ENCODE measurements around the gene SH3PXD2A. TPM values are rescaled to one million over a fixed set of nuclear protein-coding genes. Genes with fewer than 3 reads are reported as not detected.
"Not testable (repeated sequence)": the region's sequence is repeated elsewhere in the genome, so short reads cannot be mapped to it uniquely, and the experiment has no call there.

The SH3PXD2A gene
- total RNA-seq, 1 donor, result 58.3 TPM

GRCh38 chr10:103762162-103762561 is 93.2 kb downstream of the SH3PXD2A start:
- TF ChIP-seq, protein P1, sequence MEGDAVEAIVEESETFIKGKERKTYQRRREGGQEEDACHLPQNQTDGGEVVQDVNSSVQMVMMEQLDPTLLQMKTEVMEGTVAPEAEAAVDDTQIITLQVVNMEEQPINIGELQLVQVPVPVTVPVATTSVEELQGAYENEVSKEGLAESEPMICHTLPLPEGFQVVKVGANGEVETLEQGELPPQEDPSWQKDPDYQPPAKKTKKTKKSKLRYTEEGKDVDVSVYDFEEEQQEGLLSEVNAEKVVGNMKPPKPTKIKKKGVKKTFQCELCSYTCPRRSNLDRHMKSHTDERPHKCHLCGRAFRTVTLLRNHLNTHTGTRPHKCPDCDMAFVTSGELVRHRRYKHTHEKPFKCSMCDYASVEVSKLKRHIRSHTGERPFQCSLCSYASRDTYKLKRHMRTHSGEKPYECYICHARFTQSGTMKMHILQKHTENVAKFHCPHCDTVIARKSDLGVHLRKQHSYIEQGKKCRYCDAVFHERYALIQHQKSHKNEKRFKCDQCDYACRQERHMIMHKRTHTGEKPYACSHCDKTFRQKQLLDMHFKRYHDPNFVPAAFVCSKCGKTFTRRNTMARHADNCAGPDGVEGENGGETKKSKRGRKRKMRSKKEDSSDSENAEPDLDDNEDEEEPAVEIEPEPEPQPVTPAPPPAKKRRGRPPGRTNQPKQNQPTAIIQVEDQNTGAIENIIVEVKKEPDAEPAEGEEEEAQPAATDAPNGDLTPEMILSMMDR (IDR thresholded peaks at IDR 0.05; ENCODE audit: insufficient read depth, low read depth, low read length), result no peak
- no peak for DNase-seq (ENCODE audit: low read depth)
- H3K4me3 ChIP-seq (ENCODE audit: low read depth, low read length), result no peak overlapping the region

- TF ChIP-seq, protein P1 (IDR thresholded peaks at IDR 0.05; ENCODE audit: insufficient read depth, low read depth, low read length), result no peak
- no peak for DNase-seq (ENCODE audit: low read depth)
- no peak overlapping the region for H3K4me3 ChIP-seq (ENCODE audit: low read depth, low read length)
These were observed 94.1 kb downstream of the SH3PXD2A start for GRCh38 chr10:103761075-103761920.

DNA sequence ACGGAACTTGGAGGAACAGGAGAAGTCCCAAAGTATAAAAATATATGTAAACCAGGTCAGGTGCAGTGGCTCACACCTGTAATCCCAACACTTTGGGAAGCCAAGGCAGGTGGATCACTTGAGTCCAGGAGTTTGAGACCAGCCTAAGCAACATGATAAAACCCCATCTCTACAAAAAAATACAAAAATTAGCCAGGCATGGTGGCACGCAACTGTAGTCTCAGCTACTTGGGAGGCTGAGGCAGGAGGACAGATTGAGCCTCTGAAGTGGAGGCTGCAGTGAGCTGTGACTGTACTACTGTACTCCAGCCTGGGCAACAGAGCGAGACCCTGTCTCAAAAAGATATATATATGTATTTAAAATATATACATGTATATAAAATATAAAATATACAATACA is 95.1 kb downstream of the SH3PXD2A start:
- not testable (repeated sequence) for DNase-seq (ENCODE audit: low read depth); H3K4me3 ChIP-seq (ENCODE audit: low read depth, low read length)

DNA sequence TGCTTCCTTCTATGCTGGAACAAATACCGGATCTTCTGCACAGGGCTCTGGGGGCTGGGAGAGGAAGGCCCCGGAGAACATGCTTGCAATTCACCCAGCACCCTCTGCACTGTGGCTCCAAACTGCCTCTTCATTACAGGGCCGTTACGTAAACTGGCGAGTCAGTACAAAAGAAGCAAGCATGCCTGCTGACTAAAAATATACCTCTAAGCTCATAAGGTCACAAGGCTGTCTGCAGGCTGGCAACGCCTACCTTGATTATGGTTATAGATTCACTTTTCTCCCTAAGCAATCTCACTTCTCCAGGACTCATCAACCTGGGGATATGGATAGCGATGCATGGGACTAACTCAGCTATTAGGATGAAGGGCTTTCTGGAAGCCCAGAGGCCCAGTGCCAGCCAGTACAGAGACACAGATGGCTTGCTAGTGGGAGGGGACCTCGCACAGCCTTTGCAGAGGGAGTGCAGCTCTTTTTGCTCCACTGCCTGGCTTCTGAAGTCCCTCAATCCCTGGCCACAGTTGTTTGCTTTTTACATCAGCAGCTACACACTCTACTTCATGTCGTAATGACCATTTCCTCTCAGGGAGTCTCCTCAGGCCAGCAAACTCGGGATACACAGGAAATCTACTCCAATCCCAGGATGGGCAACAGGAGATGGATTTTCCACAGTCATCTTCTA is 96.1 kb downstream of the SH3PXD2A start:
- TF ChIP-seq, protein P1 (IDR thresholded peaks at IDR 0.05; ENCODE audit: insufficient read depth, low read depth, low read length), result no peak
- H3K4me3 ChIP-seq (ENCODE audit: low read depth, low read length), result no peak overlapping the region
- DNase-seq (ENCODE audit: low read depth), result peak; percentile 90

- no peak for DNase-seq (ENCODE audit: low read depth)
- TF ChIP-seq, protein P1 (IDR thresholded peaks at IDR 0.05; ENCODE audit: insufficient read depth, low read depth, low read length), result no peak
These were observed 97.1 kb downstream of the SH3PXD2A start for GRCh38 chr10:103758294-103758681.

DNA sequence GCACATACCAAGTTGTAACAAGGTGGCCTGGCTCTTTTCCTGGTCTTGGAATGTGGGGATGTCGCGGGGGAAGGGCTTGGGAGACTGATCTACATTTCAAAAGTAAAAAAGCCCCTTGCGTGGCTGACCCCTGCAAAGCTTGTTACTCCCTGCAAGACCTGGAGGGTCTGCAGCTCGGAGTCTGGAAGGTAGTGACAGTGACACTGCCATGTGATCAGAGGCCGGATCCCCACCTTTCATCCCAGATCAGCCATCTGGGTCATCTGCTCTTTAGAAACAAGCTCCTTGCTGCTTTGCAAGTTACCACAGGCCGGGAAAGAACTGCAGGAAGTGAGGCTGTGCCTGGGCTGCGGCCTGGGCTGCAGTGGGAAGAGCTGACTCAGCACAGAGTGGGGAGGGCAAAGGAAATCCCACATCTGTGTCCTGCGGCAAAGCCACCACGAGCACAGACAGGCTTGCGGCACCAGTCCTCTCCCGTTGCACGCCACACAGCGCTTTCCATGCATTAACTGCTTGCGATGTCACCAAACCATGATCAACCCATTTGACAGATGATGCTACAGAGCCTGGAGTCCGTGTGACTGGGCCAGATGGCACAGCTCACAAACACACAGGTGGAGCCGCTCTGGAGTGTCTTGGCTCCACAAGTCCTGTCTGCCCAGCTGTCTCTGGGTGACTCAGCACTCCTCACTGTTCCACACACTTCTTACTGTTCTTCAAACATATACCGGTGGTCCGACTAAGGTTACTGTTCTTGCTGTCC is 97.7 kb downstream of the SH3PXD2A start:
- H3K4me3 ChIP-seq (ENCODE audit: low read depth, low read length), result no peak overlapping the region
- TF ChIP-seq, protein P1 (IDR thresholded peaks at IDR 0.05; ENCODE audit: insufficient read depth, low read depth, low read length), result no peak
- DNase-seq (ENCODE audit: low read depth), result peak; percentile 91

More at GRCh38 chr10:103758294-103758681, 97.1 kb downstream of the SH3PXD2A start:
- H3K4me3 ChIP-seq (ENCODE audit: low read depth, low read length), result no peak overlapping the region

Measured in fibroblast of villous mesenchyme (primary cell).